Measurements from ENCODE around the gene AP4S1.
A peak's percentile ranks its signal among the peaks of the same experiment; 100 is the strongest.

Gene AP4S1

GRCh38 chr14:31024577-31025366 is 677 bp upstream of the AP4S1 start:
- Histone ChIP-seq H3K4me2 (peak overlapping the region; percentile 87), H3K4me3 (peak overlapping the region; percentile 99), H3K9me3 (no peaks in the 10 kb centered on the region), H3K9ac (peak overlapping the region; percentile 99), H3K4me1 (peaks cover 15% of the 10 kb centered on the region), H4K20me1 (peaks cover 57% of the 10 kb centered on the region), H3K27ac (peak overlapping the region; percentile 98), H3K36me3 (peaks cover 28% of the 10 kb centered on the region), H3K27me3 (no peaks in the 10 kb centered on the region)
- no peak for TF ChIP-seq Cebpa-rat (IDR thresholded peaks at IDR 0.05)

- H3K36me3 ChIP-seq = peaks cover 15% of the 10 kb centered on the region
- TF ChIP-seq Cebpa-rat (IDR thresholded peaks at IDR 0.05) = no peak
- H3K4me3 ChIP-seq = peak within 1 kb of the TSS; percentile 99
- H3K27ac ChIP-seq = peak within 1 kb of the TSS; percentile 98
- peak within 1 kb of the TSS; percentile 87 for H3K4me2 ChIP-seq
- no peaks in the 10 kb centered on the region for H3K27me3 ChIP-seq
- peak within 1 kb of the TSS; percentile 99 for H3K9ac ChIP-seq
- no peaks in the 10 kb centered on the region for H3K9me3 ChIP-seq
- peaks cover 15% of the 10 kb centered on the region for H3K4me1 ChIP-seq
- H4K20me1 ChIP-seq = peaks cover 44% of the 10 kb centered on the region
Observed at GRCh38 chr14:31026077-31026449, 614 bp downstream of the AP4S1 start, which contains the start of gene STRN3. TSS of gene STRN3 (minus strand) at chr14:31026379. CDS start at chr14:31026185, 194 bp downstream.

GRCh38 chr14:31026450-31027235 is 1.2 kb downstream of the AP4S1 start:
- Histone ChIP-seq H3K4me3 (peak overlapping the region; percentile 99), H3K9me3 (no peaks in the 10 kb centered on the region), H3K36me3 (peaks cover 11% of the 10 kb centered on the region; the same call in 1 of the 2 replicates), H4K20me1 (peaks cover 38% of the 10 kb centered on the region), H3K27ac (peak overlapping the region; percentile 98), H3K9ac (peak overlapping the region; percentile 99), H3K27me3 (no peaks in the 10 kb centered on the region), H3K4me2 (peak overlapping the region; percentile 70), H3K4me1 (peaks cover 15% of the 10 kb centered on the region)
- no peak for TF ChIP-seq Cebpa-rat (IDR thresholded peaks at IDR 0.05)

- Histone ChIP-seq H3K4me2 (no peak overlapping the region; the same call in 1 of the 2 replicates), H3K36me3 (no peaks in the 10 kb centered on the region), H4K20me1 (peaks cover 26% of the 10 kb centered on the region), H3K27me3 (no peaks in the 10 kb centered on the region), H3K9me3 (no peaks in the 10 kb centered on the region), H3K9ac (no peak overlapping the region), H3K4me3 (no peak overlapping the region), H3K4me1 (peaks cover 15% of the 10 kb centered on the region), H3K27ac (no peak overlapping the region)
- no peak for TF ChIP-seq Cebpa-rat (IDR thresholded peaks at IDR 0.05)
Observed at GRCh38 chr14:31027847-31028246, 2.4 kb downstream of the AP4S1 start.

- no peak overlapping the region for H3K4me2 ChIP-seq
- H3K4me1 ChIP-seq = peaks cover 12% of the 10 kb centered on the region
- H3K36me3 ChIP-seq = no peaks in the 10 kb centered on the region
- no peak for TF ChIP-seq Cebpa-rat (IDR thresholded peaks at IDR 0.05)
- no peak overlapping the region for H3K27ac ChIP-seq
- H3K27me3 ChIP-seq = no peaks in the 10 kb centered on the region
- H4K20me1 ChIP-seq = peaks cover 11% of the 10 kb centered on the region
- no peaks in the 10 kb centered on the region for H3K9me3 ChIP-seq
- no peak overlapping the region for H3K9ac ChIP-seq
- H3K4me3 ChIP-seq = no peak overlapping the region
Observed at GRCh38 chr14:31029016-31029970, 3.8 kb downstream of the AP4S1 start.

GRCh38 chr14:31030469-31030868 is 5.0 kb downstream of the AP4S1 start:
- Histone ChIP-seq H3K9ac (no peak overlapping the region), H3K4me1 (peaks cover 12% of the 10 kb centered on the region), H3K27me3 (no peaks in the 10 kb centered on the region), H3K9me3 (no peaks in the 10 kb centered on the region), H4K20me1 (no peaks in the 10 kb centered on the region), H3K36me3 (no peaks in the 10 kb centered on the region), H3K4me3 (no peak overlapping the region), H3K27ac (no peak overlapping the region), H3K4me2 (no peak overlapping the region)
- TF ChIP-seq Cebpa-rat (IDR thresholded peaks at IDR 0.05) = no peak

- no peak overlapping the region for H3K27ac ChIP-seq
- H3K4me3 ChIP-seq = no peak overlapping the region
- H3K36me3 ChIP-seq = no peaks in the 10 kb centered on the region
- H3K27me3 ChIP-seq = no peaks in the 10 kb centered on the region
- H3K9ac ChIP-seq = no peak overlapping the region
- no peak overlapping the region for H3K4me2 ChIP-seq
- TF ChIP-seq Cebpa-rat (IDR thresholded peaks at IDR 0.05) = no peak
- no peaks in the 10 kb centered on the region for H3K9me3 ChIP-seq
- H3K4me1 ChIP-seq = 0 out of 2 replicates have a peak, but pooled peaks cover 5% of the 10 kb centered on the region
- H4K20me1 ChIP-seq = no peaks in the 10 kb centered on the region
Observed at GRCh38 chr14:31036552-31036951, 11.1 kb downstream of the AP4S1 start.

- Histone ChIP-seq H3K27me3 (no peaks in the 10 kb centered on the region), H3K36me3 (no peaks in the 10 kb centered on the region), H4K20me1 (no peaks in the 10 kb centered on the region), H3K4me1 (0 out of 2 replicates have a peak, but pooled peaks cover 5% of the 10 kb centered on the region), H3K9ac (no peak overlapping the region), H3K4me2 (no peak overlapping the region), H3K4me3 (no peak overlapping the region), H3K9me3 (no peaks in the 10 kb centered on the region), H3K27ac (no peak overlapping the region)
- TF ChIP-seq Cebpa-rat (IDR thresholded peaks at IDR 0.05) = no peak
Observed at GRCh38 chr14:31037709-31038221, 12.3 kb downstream of the AP4S1 start.

Data from BLaER1 (cell line).